Astrocyte (in vitro differentiated cells and primary cell): ENCODE results near the gene ARNT2. TPM values are rescaled to one million over a fixed set of nuclear protein-coding genes. Genes with fewer than 3 reads are reported as not detected.

Experiments used
- DNase-seq: peaks from one replicate; pipeline ENCODE4 v3.0.0-alpha.2; 2010; ENCODE audit warnings: low read depth
- FAIRE-seq: peaks from 2 replicates; lab custom pipeline; 2011; peaks lifted over from hg19 to GRCh38; lab: Jason Lieb, UNC
- H2AFZ ChIP-seq: 2 replicates; pipeline ENCODE4 v1.6.0; 2012; ENCODE audit warnings: low read depth, low read length, inconsistent platforms
- H3K27ac ChIP-seq: 2 replicates; pipeline ENCODE4 v1.5.1; 2011; ENCODE audit warnings: low read depth, low read length, inconsistent platforms
- H3K27me3 ChIP-seq: 2 replicates; pipeline ENCODE4 v1.6.0; 2011; ENCODE audit warnings: low read length, inconsistent platforms; ENCODE audit not compliant: insufficient read depth
- H3K36me3 ChIP-seq: 2 replicates; pipeline ENCODE4 v1.5.1; 2011; ENCODE audit warnings: low read length, inconsistent platforms; ENCODE audit not compliant: insufficient read depth
- H3K4me1 ChIP-seq: 2 replicates; pipeline ENCODE4 v1.5.1; 2011; ENCODE audit warnings: low read length, inconsistent platforms; ENCODE audit not compliant: insufficient read depth
- H3K4me2 ChIP-seq: 2 replicates; pipeline ENCODE4 v1.6.0; 2012; ENCODE audit warnings: low read length, inconsistent platforms
- H3K4me3 ChIP-seq: 2 replicates; pipeline ENCODE4 v1.5.1; 2011; ENCODE audit warnings: low read depth, mild to moderate bottlenecking, low read length, inconsistent platforms; ENCODE audit not compliant: insufficient read depth
- H3K79me2 ChIP-seq: 2 replicates; pipeline ENCODE4 v1.6.0; 2012; ENCODE audit warnings: mild to moderate bottlenecking, low read length, inconsistent platforms; ENCODE audit not compliant: insufficient read depth
- H3K9ac ChIP-seq: 2 replicates; pipeline ENCODE4 v1.6.0; 2012; ENCODE audit warnings: mild to moderate bottlenecking, low read length, inconsistent platforms
- H3K9me3 ChIP-seq: 2 replicates; pipeline ENCODE4 v1.5.1; 2012; ENCODE audit warnings: low read depth, mild to moderate bottlenecking, low read length, inconsistent platforms; ENCODE audit not compliant: insufficient read depth
- H4K20me1 ChIP-seq: 2 replicates; pipeline ENCODE4 v1.6.0; 2012; ENCODE audit warnings: low read length, inconsistent platforms; ENCODE audit not compliant: insufficient read depth
- H3K27ac Mint-ChIP-seq: one replicate; pipeline ENCODE4 v1.8.0; 2021; ENCODE audit warnings: mild to moderate bottlenecking, mixed read lengths; ENCODE audit not compliant: unreplicated experiment
- H3K27me3 Mint-ChIP-seq: one replicate; pipeline ENCODE4 v1.8.0; 2021; ENCODE audit warnings: low read depth, mixed read lengths; ENCODE audit not compliant: unreplicated experiment
- H3K36me3 Mint-ChIP-seq: one replicate; pipeline ENCODE4 v1.8.0; 2021; ENCODE audit warnings: low read depth, mixed read lengths; ENCODE audit not compliant: unreplicated experiment
- H3K4me1 Mint-ChIP-seq: one replicate; pipeline ENCODE4 v1.8.0; 2021; ENCODE audit warnings: low read depth, mixed read lengths; ENCODE audit not compliant: unreplicated experiment
- H3K4me3 Mint-ChIP-seq: one replicate; pipeline ENCODE4 v1.8.0; 2021; ENCODE audit warnings: mild to moderate bottlenecking, moderate library complexity, mixed read lengths; ENCODE audit not compliant: unreplicated experiment
- H3K9me3 Mint-ChIP-seq: one replicate; pipeline ENCODE4 v1.8.0; 2021; ENCODE audit warnings: mild to moderate bottlenecking, mixed read lengths; ENCODE audit not compliant: unreplicated experiment
- EZH2 ChIP-seq: IDR thresholded peaks from 2 replicates; pipeline ENCODE4 v1.6.1; 2012; ENCODE audit warnings: mild to moderate bottlenecking, low read length, inconsistent platforms; ENCODE audit not compliant: insufficient read depth
- total RNA-seq: library from RNA; stranded (reverse); gene quantifications from 2 replicates; pipeline ENCODE4 v1.2.1, GENCODE V29; 2021
- TF ChIP-seq, protein P1 (sequence below): IDR thresholded peaks from 2 replicates; pipeline ENCODE4 v1.5.1; 2011; ENCODE audit warnings: low read depth, mild to moderate bottlenecking, inconsistent platforms, low read length, moderate library complexity; ENCODE audit not compliant: insufficient read depth

The ARNT2 gene
- total RNA-seq, 1 donor from 2014 or later: 3.5 TPM

DNA sequence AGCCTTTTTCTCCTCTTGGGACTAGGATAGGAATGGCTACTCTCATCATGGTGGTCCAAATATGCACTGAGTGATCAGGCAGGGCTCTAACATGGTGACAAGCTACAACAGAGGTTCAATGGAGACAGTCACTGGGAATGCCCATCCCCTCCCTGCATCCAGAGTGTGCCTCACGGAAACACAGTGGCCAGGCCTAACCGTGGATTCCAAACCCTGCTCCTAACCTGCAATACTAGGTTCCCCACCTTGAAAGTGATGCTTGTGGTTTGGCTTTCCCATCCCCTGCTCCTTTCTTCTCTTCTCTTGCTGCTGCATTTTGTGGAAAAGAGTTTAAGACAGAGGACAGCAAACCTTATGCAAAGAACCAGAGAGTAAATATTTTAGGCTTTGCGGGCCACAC is 216.0 kb downstream of the ARNT2 start:
- H3K4me3 Mint-ChIP-seq: no peak overlapping the region
- Histone ChIP-seq H3K36me3 (no peaks in the 10 kb centered on the region), H3K27ac (no peak overlapping the region), H3K9ac (no peak overlapping the region), H3K27me3 (no peaks in the 10 kb centered on the region), H4K20me1 (no peaks in the 10 kb centered on the region), H3K9me3 (peaks cover 3% of the 10 kb centered on the region), H3K4me3 (no peak overlapping the region), H3K4me1 (no peaks in the 10 kb centered on the region), H3K4me2 (no peak overlapping the region), H3K79me2 (no peaks in the 10 kb centered on the region), H2AFZ (no peak overlapping the region)
- H3K4me1 Mint-ChIP-seq: no peaks in the 10 kb centered on the region
- H3K9me3 Mint-ChIP-seq: peaks cover 16% of the 10 kb centered on the region
- H3K27ac Mint-ChIP-seq: no peak overlapping the region
- H3K27me3 Mint-ChIP-seq: peaks cover 26% of the 10 kb centered on the region
- H3K36me3 Mint-ChIP-seq: no peaks in the 10 kb centered on the region
- DNase-seq (no peak), FAIRE-seq (no peak)
- no peak for TF ChIP-seq EZH2
- TF ChIP-seq, protein P1, sequence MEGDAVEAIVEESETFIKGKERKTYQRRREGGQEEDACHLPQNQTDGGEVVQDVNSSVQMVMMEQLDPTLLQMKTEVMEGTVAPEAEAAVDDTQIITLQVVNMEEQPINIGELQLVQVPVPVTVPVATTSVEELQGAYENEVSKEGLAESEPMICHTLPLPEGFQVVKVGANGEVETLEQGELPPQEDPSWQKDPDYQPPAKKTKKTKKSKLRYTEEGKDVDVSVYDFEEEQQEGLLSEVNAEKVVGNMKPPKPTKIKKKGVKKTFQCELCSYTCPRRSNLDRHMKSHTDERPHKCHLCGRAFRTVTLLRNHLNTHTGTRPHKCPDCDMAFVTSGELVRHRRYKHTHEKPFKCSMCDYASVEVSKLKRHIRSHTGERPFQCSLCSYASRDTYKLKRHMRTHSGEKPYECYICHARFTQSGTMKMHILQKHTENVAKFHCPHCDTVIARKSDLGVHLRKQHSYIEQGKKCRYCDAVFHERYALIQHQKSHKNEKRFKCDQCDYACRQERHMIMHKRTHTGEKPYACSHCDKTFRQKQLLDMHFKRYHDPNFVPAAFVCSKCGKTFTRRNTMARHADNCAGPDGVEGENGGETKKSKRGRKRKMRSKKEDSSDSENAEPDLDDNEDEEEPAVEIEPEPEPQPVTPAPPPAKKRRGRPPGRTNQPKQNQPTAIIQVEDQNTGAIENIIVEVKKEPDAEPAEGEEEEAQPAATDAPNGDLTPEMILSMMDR: no peak

- no peaks in the 10 kb centered on the region for H3K27me3 ChIP-seq
- Mint-ChIP-seq H3K27ac (no peak overlapping the region), H3K36me3 (no peaks in the 10 kb centered on the region), H3K4me1 (no peaks in the 10 kb centered on the region), H3K4me3 (no peak overlapping the region), H3K9me3 (peaks cover 13% of the 10 kb centered on the region), H3K27me3 (peaks cover 21% of the 10 kb centered on the region)
- no peaks in the 10 kb centered on the region for H4K20me1 ChIP-seq
- no peak overlapping the region for H3K4me2 ChIP-seq
- H3K36me3 ChIP-seq: no peaks in the 10 kb centered on the region
- H3K4me3 ChIP-seq: no peak overlapping the region
- H3K9ac ChIP-seq: no peak overlapping the region
- TF ChIP-seq, protein P1: no peak
- no peak for TF ChIP-seq EZH2
- no peaks in the 10 kb centered on the region for H3K4me1 ChIP-seq
- DNase-seq: no peak
- no peak overlapping the region for H3K27ac ChIP-seq
- no peaks in the 10 kb centered on the region for H3K79me2 ChIP-seq
- no peak for FAIRE-seq
- peaks cover 3% of the 10 kb centered on the region for H3K9me3 ChIP-seq
- H2AFZ ChIP-seq: no peak overlapping the region
These were observed 216.7 kb downstream of the ARNT2 start for GRCh38 chr15:80620931-80621330.

DNA sequence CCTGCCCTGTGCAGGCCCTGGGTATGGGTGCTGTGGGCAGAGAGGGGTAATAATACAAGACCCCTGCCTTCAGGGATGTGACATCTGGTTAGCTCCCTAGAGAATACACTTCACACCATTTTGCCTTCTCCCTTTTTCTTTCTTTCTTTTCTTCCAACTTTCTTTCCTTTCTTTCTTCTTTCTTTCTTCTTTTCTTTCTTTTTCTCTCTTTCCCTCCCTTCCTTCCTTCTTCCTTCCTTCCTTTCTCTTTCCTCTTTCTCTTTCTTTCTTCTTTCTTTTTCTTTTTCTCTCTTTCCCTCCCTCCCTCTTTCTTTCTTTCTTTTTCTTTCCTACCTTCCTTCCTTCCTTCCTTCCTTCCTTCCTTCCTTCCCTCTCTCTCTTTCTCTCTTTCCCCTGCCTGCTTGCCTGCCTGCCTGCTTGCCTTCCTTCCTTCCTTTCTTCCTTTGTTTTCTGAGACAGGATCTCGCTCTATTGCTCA is 222.5 kb downstream of the ARNT2 start:
- Mint-ChIP-seq H3K4me3 (no peak overlapping the region), H3K9me3 (peaks cover 10% of the 10 kb centered on the region), H3K27me3 (peaks cover 15% of the 10 kb centered on the region), H3K4me1 (no peaks in the 10 kb centered on the region), H3K27ac (no peak overlapping the region), H3K36me3 (no peaks in the 10 kb centered on the region)
- H3K9me3 ChIP-seq: no peaks in the 10 kb centered on the region
- no peak overlapping the region for H3K9ac ChIP-seq
- no peaks in the 10 kb centered on the region for H3K36me3 ChIP-seq
- no peaks in the 10 kb centered on the region for H3K4me1 ChIP-seq
- FAIRE-seq (no peak), DNase-seq (no peak)
- TF ChIP-seq, protein P1: no peak
- TF ChIP-seq EZH2: no peak
- no peaks in the 10 kb centered on the region for H3K27me3 ChIP-seq
- no peaks in the 10 kb centered on the region for H4K20me1 ChIP-seq
- no peak overlapping the region for H3K27ac ChIP-seq
- no peak overlapping the region for H3K4me2 ChIP-seq
- H3K4me3 ChIP-seq: no peak overlapping the region
- no peak overlapping the region for H2AFZ ChIP-seq
- no peaks in the 10 kb centered on the region for H3K79me2 ChIP-seq
